Mesendoderm (in vitro differentiated cells): Measurements from ENCODE around the gene TNFRSF18.

ENCODE experiments used
- DNase-seq: peaks from one replicate; pipeline ENCODE4 v3.0.0; 2013
- H2AK5ac ChIP-seq: 2 replicates; pipeline ENCODE4 v1.6.1; 2013; ENCODE audit warnings: low read length, inconsistent platforms
- H2BK120ac ChIP-seq: 2 replicates; pipeline ENCODE4 v1.6.1; 2013; ENCODE audit warnings: low read depth, mild to moderate bottlenecking, low read length, moderate library complexity, mixed read lengths
- H2BK15ac ChIP-seq: replicated peaks from 2 replicates; pipeline ENCODE4 v1.6.1; 2013; ENCODE audit warnings: low read depth, mild to moderate bottlenecking, moderate library complexity
- H2BK5ac ChIP-seq: 2 replicates; pipeline ENCODE4 v1.6.1; 2013; ENCODE audit warnings: low read length, inconsistent platforms
- H3K18ac ChIP-seq: 2 replicates; pipeline ENCODE4 v1.6.1; 2013; ENCODE audit warnings: mild to moderate bottlenecking, low read length, mixed read lengths
- H3K23ac ChIP-seq: one replicate; pipeline ENCODE4 v1.6.1; 2013; ENCODE audit warnings: low read length
- H3K27ac ChIP-seq: 2 replicates; pipeline ENCODE4 v1.5.1; 2013; ENCODE audit warnings: low read depth, mild to moderate bottlenecking, inconsistent platforms, low read length, moderate library complexity
- H3K27me3 ChIP-seq: 2 replicates; pipeline ENCODE4 v1.6.1; 2013; ENCODE audit warnings: low read length, control low read depth, mild to moderate bottlenecking, inconsistent platforms; ENCODE audit not compliant: insufficient read depth, poor library complexity
- H3K36me3 ChIP-seq: 2 replicates; pipeline ENCODE4 v1.6.1; 2013; ENCODE audit warnings: low read length, inconsistent platforms; ENCODE audit not compliant: control insufficient read depth, insufficient read depth
- H3K4ac ChIP-seq: one replicate; pipeline ENCODE4 v1.6.1; 2013; ENCODE audit warnings: low read depth, mild to moderate bottlenecking, low read length, moderate library complexity
- H3K4me1 ChIP-seq: 2 replicates; pipeline ENCODE4 v1.6.1; 2013; ENCODE audit warnings: low read depth, low read length, inconsistent platforms; ENCODE audit not compliant: control insufficient read depth
- H3K4me2 ChIP-seq: 2 replicates; pipeline ENCODE4 v1.6.1; 2013; ENCODE audit warnings: low read length
- H3K4me3 ChIP-seq: 2 replicates; pipeline ENCODE4 v1.5.1; 2013; ENCODE audit warnings: mild to moderate bottlenecking, low read length
- H3K56ac ChIP-seq: one replicate; pipeline ENCODE4 v1.6.1; 2013; ENCODE audit warnings: low read length
- H3K79me1 ChIP-seq: 2 replicates; pipeline ENCODE4 v1.6.1; 2013; ENCODE audit warnings: low read length, inconsistent platforms
- H3K79me2 ChIP-seq: 2 replicates; pipeline ENCODE4 v1.6.1; 2013; ENCODE audit warnings: mild to moderate bottlenecking, low read length; ENCODE audit not compliant: control insufficient read depth, insufficient read depth
- H3K9ac ChIP-seq: 2 replicates; pipeline ENCODE4 v1.6.1; 2013; ENCODE audit warnings: low read length, inconsistent platforms
- H4K5ac ChIP-seq: one replicate; pipeline ENCODE4 v1.6.1; 2013; ENCODE audit warnings: low read length
- H4K8ac ChIP-seq: one replicate; pipeline ENCODE4 v1.6.1; 2013; ENCODE audit warnings: low read depth, mild to moderate bottlenecking, control low read depth, low read length, moderate library complexity
- WGBS: extraction: QIAGEN DNeasy Blood & Tissue Kit; methylation state at CpG from one replicate; pipeline ENCODE4 v1.1.7; 2013; ENCODE audit warnings: low lambda C conversion rate, missing lambda C conversion rate; ENCODE audit not compliant: insufficient coverage; ENCODE audit errors: extremely low coverage; 5-methylcytosine and 5-hydroxymethylcytosine counted together

The TNFRSF18 gene

DNA sequence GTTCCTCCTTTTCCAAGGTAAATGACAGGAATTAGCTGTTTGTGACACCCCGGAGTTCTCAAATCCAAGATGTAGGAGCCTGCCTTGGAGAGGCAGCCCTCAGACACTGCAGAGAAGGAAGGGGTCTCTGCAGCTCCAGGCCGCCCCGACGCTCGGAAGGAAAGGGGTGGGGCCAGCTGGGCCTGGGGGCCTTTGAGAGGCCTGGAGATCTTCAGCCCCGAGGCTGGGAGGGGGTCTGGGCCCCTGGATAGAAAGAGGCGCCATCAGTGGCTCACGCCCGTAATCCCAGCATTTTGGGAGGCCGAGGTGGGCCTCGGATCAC is 1.1 kb upstream of the TNFRSF18 start:
- H4K5ac ChIP-seq: no peak overlapping the region
- H2BK15ac ChIP-seq: no peak overlapping the region
- no peaks in the 10 kb centered on the region for H3K36me3 ChIP-seq
- H3K79me2 ChIP-seq: no peaks in the 10 kb centered on the region
- no peak overlapping the region for H3K56ac ChIP-seq
- H3K4me3 ChIP-seq: no peak overlapping the region
- H3K4me1 ChIP-seq: no peaks in the 10 kb centered on the region
- no peak overlapping the region for H3K9ac ChIP-seq
- no peak overlapping the region for H2BK5ac ChIP-seq
- WGBS: no CpG with 5 or more reads among the region's 11 CpGs
- DNase-seq: no peak
- H2BK120ac ChIP-seq: no peak overlapping the region
- H3K4me2 ChIP-seq: no peak overlapping the region
- no peaks in the 10 kb centered on the region for H3K79me1 ChIP-seq
- no peaks in the 10 kb centered on the region for H3K27me3 ChIP-seq
- H3K18ac ChIP-seq: no peak overlapping the region
- H3K23ac ChIP-seq: no peak overlapping the region
- no peak overlapping the region for H2AK5ac ChIP-seq
- H3K4ac ChIP-seq: no peak overlapping the region
- no peak overlapping the region for H3K27ac ChIP-seq
- no peak overlapping the region for H4K8ac ChIP-seq

DNA sequence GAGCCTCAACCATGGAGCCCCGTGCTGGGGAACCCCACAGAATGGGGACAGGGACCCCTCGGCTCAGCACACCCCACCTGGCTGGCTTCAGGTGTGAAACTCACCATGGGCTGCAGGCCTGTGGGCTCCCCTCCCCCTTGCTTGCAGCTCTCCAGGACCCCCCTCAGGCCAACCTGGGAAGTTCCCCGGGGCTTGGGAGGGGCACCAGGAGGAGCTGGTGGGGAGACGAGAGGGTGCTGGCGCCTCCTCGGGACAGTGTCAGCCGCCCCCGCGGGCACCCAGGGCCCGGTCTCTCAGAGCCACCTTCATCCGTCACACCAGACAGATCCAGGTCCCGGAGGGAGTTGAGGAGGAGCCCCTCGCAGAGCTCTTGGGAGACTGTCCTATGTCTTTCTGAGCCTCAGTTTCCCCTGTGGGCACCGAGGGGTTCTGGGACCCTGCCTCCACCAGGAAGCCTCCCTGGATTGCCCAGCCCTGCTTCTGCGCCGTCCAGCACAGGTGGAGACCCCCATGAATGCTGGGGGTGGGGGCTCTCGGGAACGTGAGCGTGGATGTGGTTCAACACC is 657 bp upstream of the TNFRSF18 start:
- Histone ChIP-seq H3K23ac (no peak overlapping the region), H3K36me3 (no peaks in the 10 kb centered on the region), H3K4me1 (no peaks in the 10 kb centered on the region), H3K56ac (no peak overlapping the region), H2AK5ac (no peak overlapping the region), H4K8ac (no peak overlapping the region), H2BK5ac (no peak overlapping the region), H3K27ac (no peak overlapping the region), H4K5ac (no peak overlapping the region), H3K27me3 (no peaks in the 10 kb centered on the region), H3K9ac (no peak overlapping the region), H2BK15ac (no peak overlapping the region), H3K4me3 (no peak overlapping the region), H3K79me1 (no peaks in the 10 kb centered on the region), H3K18ac (no peak overlapping the region), H3K4me2 (no peak overlapping the region), H3K79me2 (no peaks in the 10 kb centered on the region), H2BK120ac (no peak overlapping the region), H3K4ac (no peak overlapping the region)
- WGBS: no CpG with 5 or more reads among the region's 19 CpGs
- no peak for DNase-seq

DNA sequence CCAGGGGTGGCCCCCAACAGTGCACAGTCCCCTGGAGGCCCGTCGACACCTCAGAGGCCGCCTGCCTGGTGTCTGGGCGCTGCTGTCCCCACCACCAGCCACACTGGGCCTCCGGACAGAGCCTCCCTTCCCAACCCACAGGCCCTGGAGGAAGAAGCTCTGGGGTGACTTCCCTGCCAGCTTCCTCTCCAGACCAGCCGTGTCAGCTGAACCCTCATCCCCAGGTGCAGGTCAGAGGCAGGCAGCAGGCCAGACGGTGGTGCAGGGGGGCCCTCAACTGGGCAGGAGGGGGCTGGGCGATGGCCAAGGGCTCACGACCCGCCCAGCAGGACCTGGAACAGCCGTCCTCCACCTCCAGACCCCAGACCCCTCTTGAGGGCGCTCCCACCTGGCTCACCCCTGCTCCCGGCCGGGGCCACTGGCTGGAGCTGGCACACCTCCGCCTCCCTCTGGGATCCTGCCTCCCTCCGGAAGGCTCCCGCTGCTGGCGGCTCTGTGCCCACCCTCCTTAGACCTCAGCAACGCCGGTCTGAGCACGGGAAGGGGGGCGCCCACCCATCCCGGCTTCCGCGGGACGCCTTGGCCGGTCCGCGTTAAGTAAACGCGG is 520 bp downstream of the TNFRSF18 start:
- H3K4me3 ChIP-seq: no peak overlapping the region
- WGBS: no CpG with 5 or more reads among the region's 31 CpGs
- H3K79me1 ChIP-seq: no peaks in the 10 kb centered on the region
- no peaks in the 10 kb centered on the region for H3K27me3 ChIP-seq
- H3K79me2 ChIP-seq: no peaks in the 10 kb centered on the region
- H3K9ac ChIP-seq: peak overlapping the region; percentile 54
- H3K4me2 ChIP-seq: peak overlapping the region; percentile 38
- H4K5ac ChIP-seq: no peak overlapping the region
- no peak overlapping the region for H2AK5ac ChIP-seq
- no peak for DNase-seq
- H3K36me3 ChIP-seq: no peaks in the 10 kb centered on the region
- no peak overlapping the region for H4K8ac ChIP-seq
- peak overlapping the region; percentile 67 for H3K56ac ChIP-seq
- no peaks in the 10 kb centered on the region for H3K4me1 ChIP-seq
- H2BK120ac ChIP-seq: no peak overlapping the region
- no peak overlapping the region for H2BK15ac ChIP-seq
- H3K23ac ChIP-seq: no peak overlapping the region
- no peak overlapping the region for H3K18ac ChIP-seq
- H3K4ac ChIP-seq: no peak overlapping the region
- H2BK5ac ChIP-seq: no peak overlapping the region
- H3K27ac ChIP-seq: no peak overlapping the region

DNA sequence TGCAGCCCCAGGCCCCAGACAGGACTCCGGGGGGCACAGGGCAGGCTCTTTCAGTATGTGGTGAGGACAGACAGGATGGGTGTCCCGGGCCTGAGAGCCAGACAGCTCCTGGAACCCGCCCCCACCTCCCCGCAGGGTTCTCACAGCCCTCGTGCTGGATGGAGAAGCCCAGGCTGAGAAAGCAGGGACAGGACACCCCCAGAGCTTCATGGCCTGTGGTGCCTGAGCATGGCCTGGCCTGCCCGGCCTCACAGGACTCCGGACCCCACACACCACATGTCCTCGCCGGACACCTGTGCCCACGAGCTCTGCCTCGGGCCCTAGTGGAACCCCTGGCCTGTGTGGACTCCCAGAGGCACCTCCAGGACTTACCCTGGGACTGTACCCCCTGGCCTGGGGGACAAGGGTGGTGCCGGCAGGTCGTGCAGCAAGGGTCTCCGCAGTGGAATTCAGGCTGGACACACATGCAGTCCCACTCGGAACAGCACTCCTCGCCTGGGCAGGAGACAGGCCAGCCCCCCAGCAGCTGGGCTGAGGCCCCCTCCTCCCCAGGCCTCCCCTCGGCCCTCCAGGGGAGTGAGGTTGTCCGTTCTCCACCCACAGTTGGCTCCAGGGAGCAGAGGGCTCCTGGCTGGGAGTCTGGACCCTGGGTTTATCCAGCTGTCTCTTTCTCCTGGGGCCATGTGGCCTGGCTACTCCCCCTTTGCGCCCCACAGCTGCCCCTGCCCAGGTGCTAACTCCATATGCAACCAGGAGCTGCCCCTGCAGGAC is 1.2 kb downstream of the TNFRSF18 start:
- no peak overlapping the region for H3K4ac ChIP-seq
- no peak for DNase-seq
- no peak overlapping the region for H3K23ac ChIP-seq
- no peak overlapping the region for H3K9ac ChIP-seq
- no peaks in the 10 kb centered on the region for H3K27me3 ChIP-seq
- H3K18ac ChIP-seq: no peak overlapping the region
- H4K5ac ChIP-seq: no peak overlapping the region
- no peak overlapping the region for H2BK120ac ChIP-seq
- H3K4me3 ChIP-seq: no peak overlapping the region
- H2AK5ac ChIP-seq: no peak overlapping the region
- no peak overlapping the region for H4K8ac ChIP-seq
- H3K4me2 ChIP-seq: no peak overlapping the region
- H2BK5ac ChIP-seq: no peak overlapping the region
- no peak overlapping the region for H2BK15ac ChIP-seq
- no peak overlapping the region for H3K27ac ChIP-seq
- no CpG with 5 or more reads among the region's 19 CpGs for WGBS
- H3K36me3 ChIP-seq: no peaks in the 10 kb centered on the region
- H3K56ac ChIP-seq: no peak overlapping the region
- no peaks in the 10 kb centered on the region for H3K79me1 ChIP-seq
- no peaks in the 10 kb centered on the region for H3K79me2 ChIP-seq
- H3K4me1 ChIP-seq: no peaks in the 10 kb centered on the region

DNA sequence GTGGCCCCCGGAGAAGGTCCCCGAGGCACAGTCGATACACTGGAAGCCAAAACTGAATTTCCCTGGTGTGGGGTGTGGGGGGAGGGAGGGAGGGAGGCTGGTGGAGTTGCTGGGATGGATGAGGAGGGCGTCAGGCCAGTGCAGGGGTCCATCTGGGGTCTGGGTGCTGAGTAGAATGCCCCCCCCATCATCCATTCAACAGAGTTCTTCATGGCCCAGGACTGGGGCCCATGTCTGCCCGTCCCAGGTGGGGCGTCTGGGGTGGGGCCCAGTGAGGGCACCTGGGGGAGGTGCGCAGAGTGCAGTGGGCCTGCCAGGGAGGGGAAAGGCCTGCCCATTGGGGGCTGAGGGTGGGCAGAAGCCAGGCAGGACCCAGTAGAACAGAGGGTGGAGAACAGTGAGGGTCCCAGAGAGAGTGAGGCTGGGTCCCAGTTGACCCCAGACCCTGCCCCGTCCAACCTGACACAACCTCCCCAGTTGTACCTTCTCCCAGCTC is 1.9 kb downstream of the TNFRSF18 start:
- Histone ChIP-seq H3K4me3 (no peak overlapping the region), H3K4ac (no peak overlapping the region), H3K79me1 (no peaks in the 10 kb centered on the region), H2BK5ac (no peak overlapping the region), H3K4me2 (no peak overlapping the region), H2BK120ac (no peak overlapping the region), H3K56ac (no peak overlapping the region), H3K79me2 (no peaks in the 10 kb centered on the region), H3K23ac (no peak overlapping the region), H4K5ac (no peak overlapping the region), H4K8ac (no peak overlapping the region), H3K27me3 (no peaks in the 10 kb centered on the region), H3K9ac (no peak overlapping the region), H3K4me1 (no peaks in the 10 kb centered on the region), H3K27ac (no peak overlapping the region), H2BK15ac (no peak overlapping the region), H3K18ac (no peak overlapping the region), H2AK5ac (no peak overlapping the region), H3K36me3 (no peaks in the 10 kb centered on the region)
- no CpG with 5 or more reads among the region's 8 CpGs for WGBS
- no peak for DNase-seq
